B cell (primary cell): ENCODE measurements around the gene CALM1.

Source experiments
- CTCF ChIP-seq: fragments of 200-600 bp; IDR thresholded peaks from one replicate; pipeline ENCODE4 v1.8.0; 2022; ENCODE audit warnings: antibody characterized with exemption, mild to moderate bottlenecking
- EZH2 ChIP-seq: IDR thresholded peaks from 2 replicates; pipeline ENCODE4 v1.6.1; 2012; ENCODE audit warnings: borderline replicate concordance, low read depth, mild to moderate bottlenecking, moderate library complexity, low read length; ENCODE audit not compliant: insufficient read depth, poor library complexity, severe bottlenecking

- TF ChIP-seq CTCF (no peak), EZH2 (no peak)
Observed at GRCh38 chr14:90442388-90442787, 45.6 kb downstream of the CALM1 start.
